ENCODE data around the gene RARRES1.

- TF ChIP-seq TAF1 (IDR thresholded peaks at IDR 0.05; ENCODE audit: borderline replicate concordance, low read depth, low read length) (no peak), POLR2A (IDR thresholded peaks at IDR 0.05; ENCODE audit: low read depth, low read length) (no peak), POLR2AphosphoS5 (IDR thresholded peaks at IDR 0.05; ENCODE audit: low read depth, low read length) (no peak)
Measured at GRCh38 chr3:158679547-158680000, 52.7 kb downstream of the RARRES1 start.
